SHP77 (cell line): Measurements from ENCODE around the gene VEPH1.
"Not testable (repeated sequence)": the region's sequence is repeated elsewhere in the genome, so short reads cannot be mapped to it uniquely, and the experiment has no call there.

Experiments used
- DNase-seq, 2 experiments: peaks; one replicate each; lab custom pipeline; 2025; lab: John Stamatoyannopoulos, UW

VEPH1 gene

DNA sequence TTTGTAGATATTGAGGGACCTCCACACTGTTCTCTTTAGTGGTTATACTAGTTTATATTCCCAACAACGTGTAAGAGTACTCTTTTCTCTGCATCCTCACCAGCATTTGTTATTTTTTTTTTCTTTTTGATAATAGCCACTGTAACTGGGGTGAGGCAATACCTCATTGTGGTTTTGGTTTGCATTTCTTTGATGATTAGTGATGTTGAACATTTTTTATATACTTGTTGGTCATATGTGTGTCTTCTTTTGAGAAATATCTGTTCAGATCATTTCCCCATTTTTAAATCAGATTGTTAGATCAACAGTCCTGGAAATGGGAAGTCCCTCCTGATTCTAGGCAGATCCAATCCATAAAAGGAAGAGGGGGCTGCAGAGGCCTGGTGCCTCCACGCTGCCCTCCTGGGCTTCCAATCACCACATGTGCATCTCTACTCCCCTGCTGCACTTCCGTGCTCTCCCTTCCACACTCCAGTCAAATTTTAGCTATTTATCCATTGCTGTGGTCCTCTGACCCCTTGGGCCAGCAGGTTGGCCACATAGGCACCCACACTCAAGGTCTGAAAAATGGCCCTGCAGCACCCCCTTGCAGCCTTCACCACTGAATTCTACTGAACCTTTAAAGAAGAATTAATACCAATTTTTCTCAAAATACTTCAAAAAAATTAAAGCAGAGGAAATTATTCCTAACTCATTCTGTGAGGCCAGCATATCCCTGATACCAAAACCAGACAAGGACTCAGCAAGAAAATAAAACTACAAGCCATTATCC, 154.7 kb downstream of the VEPH1 start:
- not testable (repeated sequence) for DNase-seq

DNA sequence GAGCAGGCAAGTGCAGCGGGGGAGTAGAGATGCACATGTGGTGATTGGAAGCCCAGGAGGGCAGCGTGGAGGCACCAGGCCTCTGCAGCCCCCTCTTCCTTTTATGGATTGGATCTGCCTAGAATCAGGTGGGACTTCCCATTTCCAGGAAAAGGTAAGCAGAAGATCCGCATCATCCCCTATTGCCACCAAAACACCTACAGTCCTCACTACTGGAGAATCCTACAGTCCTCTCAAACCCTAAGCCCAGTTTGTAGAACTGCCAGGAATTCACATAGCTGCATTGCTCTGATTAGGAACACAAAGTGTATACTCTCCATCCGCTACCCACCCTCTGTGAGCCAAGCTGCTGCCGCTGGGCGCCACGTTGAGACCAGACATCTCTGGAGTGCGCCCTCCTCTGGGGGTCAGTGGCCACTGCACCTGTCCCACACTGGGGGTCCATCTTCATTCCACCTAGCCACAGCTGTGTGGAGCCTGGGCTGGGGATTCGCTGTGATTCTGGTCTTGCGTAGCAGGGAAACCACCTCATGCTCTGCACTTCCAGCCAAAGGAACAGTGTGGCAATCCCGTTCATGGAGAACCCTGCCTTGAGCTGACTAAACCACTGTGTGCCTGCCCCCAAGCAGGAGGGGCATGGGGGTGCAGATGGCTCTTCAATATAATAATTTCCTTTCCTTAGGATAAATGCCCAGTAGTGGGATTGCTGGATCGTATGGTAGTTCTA, 155.5 kb downstream of the VEPH1 start:
- DNase-seq: no peak

DNA sequence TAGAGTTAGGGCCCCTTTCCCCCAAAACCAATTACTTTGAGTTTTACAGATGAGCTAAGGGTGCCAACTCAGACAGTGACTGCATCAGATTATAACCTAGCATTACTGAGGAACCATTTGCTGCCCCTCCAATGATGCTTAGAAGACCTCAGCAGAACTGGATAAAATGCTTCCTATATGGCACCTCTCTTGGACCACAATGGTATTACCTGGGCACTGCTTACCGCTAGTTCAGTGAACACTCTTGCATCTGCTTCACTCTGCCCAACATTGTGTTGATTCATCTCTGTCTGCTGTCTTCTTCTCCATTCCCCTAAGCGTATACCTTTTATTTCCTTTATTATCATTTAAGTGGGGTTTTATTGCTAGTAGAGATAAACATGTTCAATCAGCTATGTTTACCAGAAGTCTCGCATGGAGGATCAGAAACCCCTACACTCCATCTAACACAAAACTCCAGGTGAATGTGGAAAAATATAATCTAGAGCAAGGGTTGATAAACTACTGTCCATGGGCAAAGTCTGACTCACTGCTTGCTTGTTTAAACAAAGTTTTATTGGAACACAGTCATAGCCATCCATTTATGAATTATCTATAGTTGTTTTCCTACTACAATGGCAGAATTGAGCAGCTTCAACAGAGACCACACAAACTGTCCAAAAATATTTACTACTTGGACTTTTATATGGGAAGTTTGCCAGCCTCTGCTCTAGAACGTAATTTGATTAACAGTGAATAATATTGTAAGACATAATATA, 166.8 kb downstream of the VEPH1 start:
- no peak for DNase-seq

DNA sequence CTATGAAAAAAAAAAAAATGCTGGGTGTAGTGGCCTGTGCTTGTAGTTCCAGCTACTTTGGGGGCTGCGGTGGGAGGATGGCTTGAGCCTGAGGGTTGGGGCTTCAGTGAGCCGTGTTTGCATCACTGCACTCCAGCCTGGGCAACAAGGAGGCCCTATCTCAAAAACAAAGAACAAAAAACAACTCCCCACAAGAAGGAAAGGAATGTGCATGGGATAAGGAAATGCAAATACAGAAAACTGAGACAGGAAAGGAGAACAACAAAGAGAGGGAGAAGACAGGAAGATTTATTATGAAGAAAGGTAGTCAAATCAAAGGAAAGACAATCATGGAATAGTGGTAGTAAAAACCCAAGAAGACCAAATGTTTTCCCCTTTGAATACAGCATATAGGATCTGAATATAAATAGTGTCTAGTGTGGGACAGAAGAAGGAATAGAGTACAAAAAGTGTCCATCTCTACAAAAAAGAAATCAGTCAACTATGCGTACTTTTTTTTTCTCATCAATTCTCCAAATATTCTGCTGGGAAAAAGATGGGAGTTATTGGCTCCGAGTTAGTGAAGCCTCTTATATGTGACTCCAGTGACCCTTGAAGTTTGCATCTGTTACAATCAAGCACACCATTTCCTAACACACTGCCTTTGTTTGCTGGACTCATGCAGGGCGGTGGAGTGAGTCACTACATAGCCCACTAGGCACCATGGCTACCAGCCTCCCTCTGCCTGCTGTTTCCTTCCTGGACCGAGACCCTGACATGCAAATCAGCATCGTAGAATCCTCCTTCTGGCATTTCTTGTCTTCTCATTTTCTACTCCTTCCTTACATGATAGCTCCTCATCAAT, 167.8 kb downstream of the VEPH1 start:
- no peak for DNase-seq

DNA sequence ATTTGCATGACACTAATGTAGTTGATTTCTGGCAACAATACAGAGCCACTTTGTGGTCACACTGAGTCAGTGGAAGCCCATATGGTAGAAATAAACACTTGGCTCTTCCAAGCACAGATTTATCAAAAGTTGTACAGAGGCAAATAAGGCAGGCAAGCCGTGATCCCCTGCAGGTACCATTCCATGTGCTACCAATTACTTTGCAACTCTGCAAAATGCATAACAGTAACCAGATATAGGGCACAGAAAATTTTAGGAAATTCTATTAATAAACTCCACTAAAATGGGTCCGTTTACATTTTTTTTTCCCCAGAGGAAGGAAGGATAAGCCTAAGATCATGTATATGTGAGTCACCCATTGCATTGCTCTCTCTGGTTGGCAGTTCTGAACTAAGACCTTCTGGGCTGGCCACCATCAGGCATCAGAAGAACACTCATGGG, 169.6 kb downstream of the VEPH1 start:
- no peak for DNase-seq

DNA sequence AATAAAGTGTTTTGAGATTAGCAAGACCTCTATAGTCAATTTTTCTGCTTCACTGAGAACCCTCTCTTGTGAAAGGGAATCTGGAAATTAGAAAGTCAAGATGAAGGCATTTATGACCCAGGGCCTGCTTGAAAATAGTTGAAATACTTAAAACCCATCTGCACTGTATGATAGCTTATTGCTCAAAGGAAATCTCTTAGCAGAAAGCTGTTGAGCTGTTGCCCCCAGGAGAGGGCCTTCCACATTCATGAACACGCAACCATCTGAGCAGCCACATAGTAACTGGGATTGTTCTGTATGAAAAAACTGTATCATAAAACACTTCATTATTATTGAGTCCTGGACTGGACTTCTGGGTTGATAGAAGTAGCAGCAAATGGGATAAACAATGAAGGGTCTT, 173.0 kb downstream of the VEPH1 start:
- no peak for DNase-seq

DNA sequence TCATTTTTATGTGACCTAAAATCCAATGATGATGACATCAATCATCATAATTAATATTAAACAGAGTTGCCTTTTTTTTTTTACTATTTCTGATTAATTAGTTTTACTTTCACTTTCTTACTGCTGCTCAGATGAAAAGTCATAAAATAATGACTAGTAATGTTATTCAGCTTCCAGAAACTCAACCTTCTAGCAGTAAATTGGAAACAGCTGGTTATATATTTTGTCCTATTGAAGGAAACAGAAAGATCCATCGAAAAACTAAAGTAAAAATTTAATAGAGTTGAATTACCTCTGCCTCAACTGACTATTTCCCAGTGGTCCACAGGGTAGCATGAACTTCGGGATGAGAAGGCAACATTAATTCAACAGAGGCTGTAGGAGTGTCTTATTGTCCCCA, 173.7 kb downstream of the VEPH1 start:
- DNase-seq: no peak

DNA sequence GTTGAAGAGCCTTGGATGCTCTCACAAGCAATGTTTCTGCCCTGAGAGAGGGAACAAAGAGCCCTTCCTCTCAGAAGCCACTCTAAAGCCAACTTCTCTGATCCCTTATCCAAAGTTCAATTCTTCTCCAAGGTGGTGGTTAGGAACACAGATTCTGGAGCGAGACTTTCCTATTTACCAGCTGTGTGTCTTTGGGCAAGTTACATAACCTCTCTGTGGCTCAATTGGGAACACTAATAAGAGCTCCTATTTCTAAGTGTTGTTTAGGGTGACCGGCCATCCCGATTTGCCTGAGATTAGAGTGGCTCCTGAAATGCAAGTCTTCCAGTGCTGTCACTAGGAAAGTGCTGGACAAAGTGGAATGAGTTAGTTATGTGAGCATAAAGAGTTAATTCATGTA, 175.4 kb downstream of the VEPH1 start:
- no peak for DNase-seq

DNA sequence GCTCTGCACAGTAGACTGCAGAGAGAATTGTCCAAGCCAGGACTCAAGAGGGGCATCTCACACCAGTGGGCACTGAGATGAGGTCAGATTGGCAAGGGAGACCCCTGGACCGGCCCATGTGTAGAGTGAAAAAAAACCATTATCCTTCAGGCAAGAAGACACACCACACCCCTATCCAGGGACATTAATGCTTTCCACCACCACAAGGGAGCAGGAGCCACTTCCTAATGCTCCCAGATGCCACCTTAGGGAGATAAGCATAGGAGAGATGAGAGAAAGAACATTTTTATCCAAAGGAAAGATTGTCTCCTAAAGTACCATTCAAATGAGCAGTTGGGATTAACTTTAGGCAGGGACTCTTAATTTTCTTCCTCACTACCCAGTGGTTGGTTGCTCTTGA, 176.2 kb downstream of the VEPH1 start:
- DNase-seq: no peak

DNA sequence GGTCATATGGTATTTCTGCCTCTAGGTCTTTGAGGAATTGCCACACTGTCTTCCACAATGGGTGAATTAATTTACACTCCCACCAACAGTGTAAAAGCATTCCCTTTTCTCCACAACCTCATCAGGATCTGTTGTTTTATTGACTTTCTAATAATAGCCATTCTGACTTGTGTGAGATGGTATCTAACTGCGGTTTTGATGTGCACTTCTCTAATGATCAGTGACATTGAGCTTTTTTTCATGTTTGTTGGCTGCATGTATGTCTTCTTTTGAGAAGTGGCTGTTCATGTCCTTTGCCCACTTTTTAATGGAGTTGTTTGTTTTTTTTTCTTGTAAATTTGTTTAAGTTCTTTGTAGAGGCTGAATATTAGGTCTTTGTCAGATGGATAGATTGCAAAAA, 178.3 kb downstream of the VEPH1 start:
- not testable (repeated sequence) for DNase-seq

DNA sequence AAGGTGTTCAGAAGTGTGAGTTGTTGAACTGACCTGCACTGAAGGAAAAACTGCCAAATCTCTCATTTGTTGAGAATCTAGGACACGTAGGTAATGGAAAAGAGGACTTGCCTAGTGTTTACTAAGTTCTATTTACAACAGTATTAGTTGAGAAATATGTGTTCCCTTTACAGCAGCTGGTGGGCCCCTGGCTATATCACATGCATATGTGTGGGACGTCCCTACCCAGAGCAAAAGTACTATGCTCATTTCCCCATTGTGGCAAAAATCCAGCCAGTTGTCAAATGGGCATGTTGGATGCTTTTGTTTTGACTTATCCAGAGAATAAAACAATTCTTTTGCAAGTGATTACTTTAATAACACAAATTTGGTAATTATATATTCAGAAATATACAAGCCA, 179.9 kb downstream of the VEPH1 start:
- no peak for DNase-seq

DNA sequence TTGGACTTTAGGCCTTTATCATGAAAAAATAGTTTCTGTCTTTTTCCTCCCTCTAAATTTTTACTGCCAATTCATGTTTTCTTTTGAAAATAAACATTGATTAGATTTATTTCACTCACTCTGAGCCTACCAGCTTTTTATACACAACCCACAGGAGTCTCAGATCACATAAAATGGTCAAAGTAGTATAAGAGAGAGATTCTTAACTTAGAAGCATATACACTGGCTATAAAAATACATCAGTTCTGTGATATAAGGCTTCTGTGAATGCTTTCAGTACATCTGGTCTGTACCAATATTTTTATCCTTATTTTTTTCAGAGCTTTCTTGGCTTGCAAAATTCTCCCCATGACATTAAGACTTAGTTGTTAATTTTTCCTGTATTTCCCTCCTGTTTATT, 183.5 kb downstream of the VEPH1 start:
- no peak for DNase-seq

DNA sequence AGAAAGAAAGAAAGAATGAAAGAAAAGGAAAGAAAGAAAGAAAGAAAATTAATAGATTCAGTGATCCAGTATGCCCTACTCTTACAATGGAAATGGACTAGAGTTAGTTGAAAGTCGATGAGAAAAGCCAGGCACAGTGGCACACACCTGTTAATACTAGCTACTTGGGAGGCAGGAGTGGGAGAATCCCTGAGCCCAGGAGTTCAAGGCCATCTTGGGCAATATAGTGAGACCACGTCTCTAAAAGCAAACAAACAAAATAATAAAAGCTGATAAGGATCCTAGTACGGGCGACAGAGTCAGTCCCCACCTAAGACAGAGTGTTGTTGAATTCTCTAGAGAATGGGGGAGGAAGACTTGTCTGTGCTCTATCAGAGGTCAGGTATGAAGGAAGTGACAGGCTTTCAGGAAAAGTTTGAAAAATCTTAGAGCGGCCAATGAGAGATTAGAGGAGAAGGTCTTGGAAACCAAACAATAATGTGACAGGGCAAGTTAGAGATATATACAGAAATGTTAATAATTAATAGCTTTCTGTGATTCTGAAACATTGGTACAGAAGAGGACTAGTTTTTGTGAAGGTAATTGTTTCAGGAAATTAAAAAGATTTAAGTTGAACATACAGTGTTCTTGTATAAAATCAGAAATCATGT, 184.5 kb downstream of the VEPH1 start:
- no peak for DNase-seq

DNA sequence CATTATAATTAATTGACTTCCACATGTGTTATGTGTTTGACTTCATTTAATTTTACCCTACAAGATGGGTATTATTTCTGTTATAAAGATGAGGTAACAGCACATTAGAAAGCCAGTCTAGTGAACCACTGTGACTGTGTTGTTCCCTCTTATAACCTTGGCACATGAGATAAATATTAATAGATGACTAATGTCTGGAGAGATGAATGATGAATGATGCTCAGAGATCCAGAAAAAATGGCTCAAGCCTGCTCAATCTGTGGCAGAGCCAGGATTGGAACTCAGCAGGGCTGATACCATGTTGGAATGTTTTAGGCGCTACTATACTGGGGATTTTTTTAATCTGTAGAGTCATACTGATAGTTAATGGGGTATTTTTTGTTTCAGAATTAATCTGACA, 185.3 kb downstream of the VEPH1 start:
- no peak for DNase-seq

DNA sequence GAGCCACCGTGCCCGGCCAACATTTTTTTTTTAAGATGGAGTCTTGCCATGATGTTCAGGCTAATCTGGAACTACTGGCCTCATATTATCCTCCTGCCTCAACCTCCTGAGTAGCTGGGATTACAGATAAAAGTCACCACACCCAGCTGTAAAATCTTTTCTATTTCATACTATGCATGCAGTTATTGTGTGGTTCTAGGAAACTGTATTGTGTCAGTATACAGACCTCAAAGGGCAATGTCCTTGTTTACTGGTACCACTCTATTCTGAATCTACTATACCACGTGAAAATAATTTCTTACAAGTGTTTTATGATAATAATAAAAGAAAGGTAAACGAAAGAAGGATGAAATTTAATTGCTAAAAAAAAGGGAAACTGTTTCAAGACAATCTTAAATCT, 190.0 kb downstream of the VEPH1 start:
- no peak for DNase-seq

DNA sequence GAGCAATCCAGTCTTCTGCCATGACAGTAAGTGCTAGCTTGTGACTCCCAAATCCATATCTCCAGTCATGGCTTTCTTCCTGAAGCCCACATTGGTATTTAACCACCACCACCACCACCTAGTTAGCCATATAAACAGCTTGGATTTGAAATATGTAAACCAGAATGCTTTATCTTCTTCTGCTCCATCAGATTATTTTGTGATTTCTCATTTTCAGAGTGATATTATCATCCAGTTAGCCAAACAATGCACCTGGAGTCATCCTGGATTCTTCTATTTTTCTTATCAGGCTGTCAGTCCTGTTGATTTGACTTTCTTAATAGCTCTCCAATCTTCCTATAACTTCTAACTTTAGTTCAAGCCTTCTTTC, 190.9 kb downstream of the VEPH1 start:
- DNase-seq: no peak

DNA sequence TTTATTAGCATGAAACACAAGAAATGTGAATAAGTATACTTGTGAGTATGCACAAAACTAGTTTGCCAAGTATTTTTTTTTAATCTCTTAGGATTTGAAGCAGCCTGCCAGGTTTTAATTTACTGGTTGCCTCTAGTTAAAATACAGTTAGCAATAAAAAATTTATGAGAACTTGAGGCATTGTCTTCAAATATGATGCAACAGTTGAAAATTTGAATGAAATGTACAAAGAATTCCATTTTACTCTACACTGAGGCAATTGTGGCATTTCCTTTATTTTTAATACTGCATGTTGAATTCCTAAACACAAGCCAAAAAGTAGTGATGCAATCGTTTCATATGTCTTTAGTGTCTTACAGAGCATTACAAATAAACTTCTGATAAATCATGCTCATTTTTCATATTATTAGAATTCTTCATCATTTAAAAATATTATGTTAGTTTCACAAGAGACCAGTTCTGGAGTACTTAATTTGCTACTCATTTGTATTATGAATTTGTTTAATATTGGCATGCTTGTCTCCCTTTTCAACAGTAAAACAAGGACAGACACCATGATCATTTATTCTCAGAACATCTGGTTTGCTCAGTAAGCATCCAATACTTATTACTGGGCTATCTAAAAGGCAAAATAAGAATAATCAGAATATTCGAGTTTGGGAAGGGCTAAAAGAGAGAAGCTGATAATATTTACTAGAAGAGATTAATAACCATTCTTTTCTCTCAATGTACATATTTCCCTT, 191.4 kb downstream of the VEPH1 start:
- DNase-seq: no peak

DNA sequence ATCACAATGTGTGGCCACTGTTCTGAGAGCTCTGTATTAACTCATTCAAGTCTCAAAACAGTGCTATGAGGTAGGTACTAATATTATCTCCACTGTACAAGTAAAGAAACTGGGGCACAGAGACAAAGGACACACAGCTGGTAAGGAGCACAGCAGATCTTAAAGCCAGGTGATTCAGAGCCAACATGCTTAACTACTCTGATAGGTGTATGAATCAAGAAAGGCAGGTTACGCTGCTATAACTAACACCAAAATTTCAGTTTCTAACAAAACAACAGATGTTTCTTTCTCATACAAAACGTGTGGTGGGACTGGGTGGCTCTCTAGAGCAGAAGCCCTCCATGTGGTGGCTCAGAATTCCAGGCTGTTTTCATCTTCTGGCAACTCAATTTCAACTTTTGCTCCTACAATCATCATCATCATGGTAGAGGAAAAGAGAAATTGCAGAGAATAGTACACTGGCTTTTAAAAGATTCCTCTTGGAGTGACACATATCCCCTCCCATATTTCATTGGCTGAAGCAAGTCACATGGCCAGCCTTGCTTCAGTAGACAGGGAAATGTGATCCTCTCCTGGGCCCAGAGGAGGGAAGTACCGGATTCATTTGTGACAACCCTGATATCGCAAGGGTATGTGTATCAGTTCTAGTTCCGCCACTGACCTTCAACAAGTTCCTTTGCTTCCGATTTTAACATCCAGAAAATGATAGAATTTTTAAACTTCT, 192.7 kb downstream of the VEPH1 start:
- no peak for DNase-seq

DNA sequence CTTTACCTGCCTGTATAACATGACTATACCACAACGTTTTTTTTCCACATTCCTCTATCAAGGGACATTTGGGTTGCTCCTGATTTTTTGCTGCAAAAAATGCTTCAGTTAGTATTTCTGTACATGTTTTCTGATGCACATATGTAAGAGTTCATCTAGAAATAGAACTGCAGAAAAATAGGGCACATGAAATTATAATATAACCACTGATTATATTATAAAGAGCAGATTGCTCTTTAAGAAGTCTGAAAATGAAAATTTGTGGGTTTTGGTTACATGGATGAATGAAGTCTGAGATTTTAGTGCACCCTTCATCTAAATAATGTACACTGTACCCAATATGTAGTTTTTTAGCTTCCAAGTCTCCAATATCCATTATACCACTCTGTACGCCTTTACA, 196.7 kb downstream of the VEPH1 start:
- no peak for DNase-seq

DNA sequence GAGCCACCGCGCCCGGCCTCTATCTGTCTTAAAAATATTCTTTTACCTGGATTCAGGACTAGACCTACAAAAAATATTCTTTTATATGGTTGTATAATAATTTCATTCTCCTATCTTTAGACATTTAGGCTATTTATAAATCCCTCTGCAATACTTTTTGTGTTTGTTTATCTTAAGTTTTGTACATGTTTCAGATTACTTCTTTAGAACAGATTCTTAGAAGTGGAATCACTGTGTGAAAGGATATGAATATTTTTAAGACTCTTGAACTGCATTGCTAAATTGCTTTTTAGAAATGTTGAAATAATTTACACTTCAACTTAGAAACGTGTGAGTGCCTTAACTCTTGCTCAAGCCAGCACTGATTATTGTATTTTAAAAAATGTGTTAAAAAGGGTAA, 197.8 kb downstream of the VEPH1 start:
- no peak for DNase-seq
